Smooth muscle cell of the brain vasculature (primary cell): ENCODE measurements around the gene DDX24.

Experiments used
- DNase-seq: peaks from one replicate; pipeline ENCODE4 v3.0.0-alpha.2; 2012; ENCODE audit warnings: low read depth, low spot score

The DDX24 gene

DNA sequence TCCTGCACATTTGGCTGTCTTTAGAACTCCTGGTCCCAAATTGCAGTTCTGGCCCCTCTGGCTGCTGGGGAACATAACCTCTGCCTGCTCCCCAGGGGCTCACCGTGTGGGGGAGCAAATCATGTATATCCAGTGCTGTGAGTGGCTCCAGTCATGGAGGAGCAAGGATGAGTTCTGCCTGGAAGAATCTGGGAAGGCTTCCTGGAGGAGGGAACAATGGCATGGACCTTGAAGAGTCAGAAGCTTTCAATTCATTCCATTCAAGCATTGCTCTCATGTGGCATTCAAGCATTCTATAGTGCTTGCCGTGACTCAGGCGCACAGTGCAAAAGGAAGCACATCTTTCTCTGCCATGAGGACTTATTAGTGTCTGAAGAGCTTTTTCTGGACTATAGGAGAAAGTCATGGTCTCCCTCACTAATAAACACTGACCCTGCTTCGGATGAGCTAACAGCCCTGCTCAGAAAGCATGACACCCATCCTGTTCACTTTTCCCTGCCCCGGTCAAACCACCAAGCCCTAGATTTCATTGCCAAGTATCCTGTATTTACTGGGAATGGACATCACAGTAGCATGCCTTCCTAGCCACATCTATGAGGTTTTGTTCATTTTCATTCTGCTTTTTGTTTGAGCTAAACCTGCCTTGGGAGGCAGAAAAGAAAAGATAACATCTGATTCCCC is 33.0 kb upstream of the DDX24 start:
- no peak for DNase-seq

DNA sequence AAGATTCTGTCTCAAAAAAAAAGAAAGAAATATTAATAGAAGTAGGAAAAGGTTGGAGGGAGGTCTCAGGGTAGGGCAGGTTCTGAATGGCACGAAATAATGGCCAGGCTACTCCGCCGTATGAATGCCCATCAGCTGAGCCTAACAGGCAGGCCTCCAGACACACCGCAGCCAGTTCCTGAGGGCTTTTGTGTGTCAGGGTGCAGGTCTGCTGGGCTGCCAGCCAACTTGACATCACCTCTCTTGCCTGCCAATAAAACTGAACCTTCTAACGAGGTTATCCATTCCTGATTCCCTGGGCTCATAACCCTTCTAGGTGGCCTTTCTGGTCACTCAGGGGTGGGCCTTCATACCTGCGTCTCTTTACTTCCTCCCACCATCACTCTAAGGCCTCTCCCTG is 32.5 kb upstream of the DDX24 start:
- DNase-seq = no peak

DNA sequence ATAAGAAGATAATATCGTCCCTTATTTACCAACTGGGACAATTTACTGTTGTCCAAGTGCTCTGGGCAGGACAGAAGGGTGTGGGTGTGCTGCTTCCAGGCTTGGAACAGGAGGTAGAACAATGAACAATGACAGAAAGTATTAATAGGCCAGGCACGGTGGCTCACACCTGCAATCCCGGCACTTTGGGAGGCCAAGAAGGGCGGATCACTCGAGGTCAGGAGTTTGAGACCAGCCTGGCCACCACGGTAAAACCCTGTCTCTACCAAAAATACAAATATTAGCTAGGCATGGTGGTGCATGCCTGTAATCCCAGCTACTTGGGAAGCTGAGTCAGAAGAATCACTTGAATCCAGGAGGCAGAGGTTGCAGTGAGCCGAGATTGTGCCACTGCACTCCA is 32.1 kb upstream of the DDX24 start:
- DNase-seq = no peak

DNA sequence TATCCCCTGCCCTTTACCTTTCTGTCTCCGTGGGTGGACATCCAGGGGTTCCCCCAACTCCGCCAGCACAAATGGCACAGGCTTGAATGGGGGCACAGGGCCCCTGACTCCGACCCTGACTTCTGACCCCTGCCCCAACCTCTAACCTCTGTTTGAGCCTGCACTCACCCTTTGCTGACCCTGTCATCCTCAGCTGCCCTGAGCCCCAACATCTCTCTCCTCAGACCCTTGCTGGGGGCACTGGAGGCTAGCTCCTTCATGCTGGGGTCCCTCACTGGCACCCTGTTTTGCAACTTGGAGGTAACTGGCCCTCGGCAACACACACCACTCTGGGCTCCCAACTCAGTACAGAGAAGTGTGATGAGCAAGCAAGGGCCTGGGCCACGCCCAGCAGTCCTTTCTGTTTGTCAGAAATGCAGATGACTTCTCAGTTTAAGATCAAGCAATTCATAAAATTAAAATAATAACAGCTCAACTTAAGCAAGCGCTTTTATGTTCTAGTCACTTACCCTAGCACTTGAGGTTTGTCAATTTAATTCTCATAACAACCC is 31.6 kb upstream of the DDX24 start:
- no peak for DNase-seq

DNA sequence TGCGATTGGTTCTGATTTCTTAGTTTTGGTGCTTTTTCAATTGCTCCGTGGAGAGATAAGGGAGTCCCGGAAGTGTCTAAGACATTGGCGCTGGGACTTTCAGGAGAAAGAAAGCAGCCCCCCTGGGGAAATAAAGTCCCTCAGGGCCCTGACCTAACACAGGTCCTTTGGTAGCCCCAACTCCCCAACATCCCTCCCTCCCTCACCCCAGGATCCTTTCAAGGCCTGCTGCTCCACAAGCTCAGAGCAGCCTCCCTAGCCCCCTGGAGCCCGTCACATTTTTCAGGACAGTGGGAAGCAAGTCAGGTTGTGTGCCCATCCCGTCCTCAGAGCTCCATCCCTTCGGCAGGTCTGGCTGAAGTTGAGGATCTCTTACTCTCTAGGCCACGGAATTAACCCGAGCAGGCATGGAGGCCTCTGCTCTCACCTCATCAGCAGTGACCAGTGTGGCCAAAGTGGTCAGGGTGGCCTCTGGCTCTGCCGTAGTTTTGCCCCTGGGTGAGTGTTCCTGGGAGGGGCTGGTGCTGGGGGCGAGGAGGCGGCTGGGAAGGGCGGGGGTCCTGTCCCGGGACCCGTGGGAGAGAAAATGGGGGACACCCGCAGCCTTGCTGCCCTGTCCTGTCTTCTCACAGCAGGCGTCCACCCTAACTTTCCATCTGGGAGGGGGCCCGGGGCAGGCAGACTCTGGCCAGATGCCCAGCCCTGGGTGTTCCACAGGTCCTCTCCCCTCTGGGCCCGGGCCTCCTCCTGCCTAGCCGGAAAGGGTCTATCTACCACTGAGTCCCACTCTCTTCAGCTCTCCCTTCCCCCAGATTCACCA is 30.5 kb upstream of the DDX24 start:
- DNase-seq = no peak

DNA sequence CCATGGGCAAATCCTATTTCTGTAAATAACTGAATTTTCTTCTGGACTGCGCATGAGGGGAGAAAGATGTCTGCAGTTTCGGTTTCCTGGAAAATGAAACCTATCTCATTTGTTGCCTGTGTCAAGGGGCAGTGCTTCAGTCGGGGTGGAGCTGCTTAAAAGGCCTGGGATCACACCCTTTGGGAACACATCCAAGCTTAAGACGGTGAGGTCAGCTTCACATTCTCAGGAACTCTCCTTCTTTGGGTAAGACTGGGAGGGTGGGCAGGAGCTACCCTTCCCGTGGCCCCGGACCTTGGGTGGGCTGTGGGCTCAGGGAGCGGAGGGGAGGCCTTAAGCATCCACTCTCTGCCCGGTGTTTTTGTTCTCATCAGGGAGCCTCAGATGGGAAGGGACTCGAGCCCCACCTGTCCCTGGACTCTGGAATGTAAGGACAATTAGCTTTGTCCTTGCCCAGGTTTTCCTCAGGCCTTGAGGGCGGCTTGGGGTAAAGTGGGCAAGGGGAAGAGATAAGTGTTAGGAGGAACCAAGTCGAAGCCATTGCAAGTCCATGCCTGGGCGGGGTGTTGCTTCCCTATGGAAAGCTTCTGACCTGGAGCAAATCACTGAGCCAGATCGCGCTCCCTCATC is 29.7 kb upstream of the DDX24 start, which contains the start of gene IFI27:
IFI27 (plus strand) TSS at position 185 of the 630 bp plus-strand sequence.
- DNase-seq = no peak

DNA sequence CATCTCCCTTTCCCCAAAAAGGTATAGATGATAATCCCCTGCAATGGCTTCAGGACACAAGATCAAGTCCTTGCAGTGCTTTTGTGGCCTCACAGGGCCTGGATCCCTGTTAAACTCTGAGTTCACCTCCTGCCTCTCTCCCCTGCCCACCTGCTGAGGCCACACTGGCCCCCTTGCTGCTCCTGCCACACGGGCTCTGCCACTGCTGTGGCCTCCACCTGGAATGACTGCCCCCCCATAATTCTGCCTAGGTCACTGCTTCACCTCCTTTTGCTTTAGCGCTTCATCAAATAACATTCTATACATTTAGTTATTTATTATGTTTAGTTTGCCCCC is 28.9 kb upstream of the DDX24 start:
- DNase-seq = no peak

DNA sequence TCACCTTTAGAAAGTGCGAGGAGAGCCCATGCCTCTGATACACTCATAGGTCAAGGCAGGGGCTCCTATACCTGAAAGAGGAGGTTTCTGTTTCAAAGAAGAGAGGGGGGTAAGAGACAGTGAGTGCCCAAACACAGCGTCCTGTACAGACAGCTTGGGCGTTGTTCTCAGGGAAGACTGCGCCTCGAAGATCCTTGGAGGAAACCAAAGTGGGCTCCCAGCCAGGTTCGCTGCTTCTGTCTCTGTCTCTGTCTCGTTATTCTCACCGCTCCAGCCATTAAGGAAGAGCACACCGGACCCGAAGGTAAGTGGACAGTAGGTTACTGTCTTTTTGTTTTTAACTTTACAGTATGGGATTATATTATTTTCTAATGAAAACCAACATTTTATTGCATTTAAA is 23.7 kb upstream of the DDX24 start:
- no peak for DNase-seq

DNA sequence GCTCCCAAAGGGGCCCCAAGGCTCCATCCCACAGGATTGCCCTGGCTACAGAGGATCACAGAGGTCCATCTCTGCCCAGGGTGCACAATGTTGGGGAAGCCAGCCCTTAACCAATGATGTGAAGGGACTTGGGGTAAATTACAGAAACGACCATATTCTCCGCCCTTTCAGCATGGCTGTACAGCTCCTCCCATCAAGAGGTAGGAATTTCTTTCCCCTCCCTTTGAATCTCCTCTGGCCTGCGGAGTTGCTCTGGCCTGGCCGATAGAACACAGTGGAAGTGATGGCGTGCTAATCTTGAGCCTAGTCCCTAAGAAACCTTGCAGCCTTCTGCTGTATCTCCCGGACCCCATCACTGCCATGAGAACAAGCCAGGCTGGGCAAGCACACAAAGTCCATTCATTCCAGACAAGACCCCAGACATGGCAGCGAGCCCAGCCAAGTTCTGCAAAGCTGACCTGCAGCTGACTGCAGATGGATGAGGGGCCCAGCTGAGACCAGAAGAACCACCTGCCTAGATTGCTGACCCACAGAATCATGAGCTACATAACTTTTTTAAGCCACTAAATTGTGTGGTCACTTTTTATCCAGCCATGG is 22.6 kb upstream of the DDX24 start:
- no peak for DNase-seq

DNA sequence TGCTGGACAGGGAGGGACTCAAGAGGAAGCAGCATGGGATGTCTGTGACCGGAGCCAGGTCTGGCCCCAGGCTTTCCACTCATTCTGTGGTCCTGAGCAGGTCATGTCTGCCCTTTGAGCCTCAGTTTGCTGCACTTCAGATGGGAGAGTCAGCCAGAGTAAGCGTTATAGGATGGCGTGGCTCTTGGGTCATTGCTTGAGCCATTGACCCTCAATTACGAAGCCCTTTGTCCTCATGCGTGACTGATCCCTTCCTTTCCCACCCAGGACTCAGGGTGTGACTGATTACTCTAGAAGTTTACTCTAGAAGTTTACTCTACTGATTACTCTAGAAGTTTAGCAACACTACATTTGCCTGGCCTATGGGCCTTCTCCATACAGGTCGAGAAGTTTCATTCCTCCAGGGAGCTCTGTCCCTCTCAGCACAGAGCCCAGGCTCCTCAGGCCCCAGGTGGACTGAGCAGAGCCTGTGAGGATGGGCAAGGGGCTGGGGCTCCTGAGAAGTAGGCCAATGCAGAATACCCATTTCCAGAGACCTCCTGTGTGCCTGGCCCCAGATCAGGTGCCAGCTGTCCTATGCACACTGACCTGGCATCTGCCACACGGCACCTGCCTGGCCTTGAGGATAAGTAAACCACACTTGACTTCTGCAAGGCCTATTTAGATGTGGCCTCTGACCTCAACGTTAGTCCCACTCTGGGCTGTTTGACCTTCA is 21.9 kb upstream of the DDX24 start:
- DNase-seq = no peak

DNA sequence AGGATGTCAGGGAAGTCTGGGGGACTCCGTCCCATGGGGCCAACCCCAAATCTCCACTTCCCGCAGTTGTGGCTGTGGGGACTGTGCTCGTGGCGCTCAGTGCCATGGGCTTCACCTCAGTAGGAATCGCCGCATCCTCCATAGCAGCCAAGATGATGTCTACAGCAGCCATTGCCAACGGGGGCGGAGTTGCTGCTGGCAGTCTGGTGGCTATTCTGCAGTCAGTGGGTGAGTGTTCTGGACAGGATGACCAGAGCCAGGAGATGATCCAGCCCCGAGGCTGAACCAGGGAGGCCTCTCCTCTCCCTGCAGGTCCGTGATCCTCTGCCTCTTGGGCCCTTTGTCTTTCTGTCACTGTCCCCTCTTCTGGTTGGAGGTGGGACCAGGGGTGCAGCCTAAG is 20.7 kb upstream of the DDX24 start:
- no peak for DNase-seq

DNA sequence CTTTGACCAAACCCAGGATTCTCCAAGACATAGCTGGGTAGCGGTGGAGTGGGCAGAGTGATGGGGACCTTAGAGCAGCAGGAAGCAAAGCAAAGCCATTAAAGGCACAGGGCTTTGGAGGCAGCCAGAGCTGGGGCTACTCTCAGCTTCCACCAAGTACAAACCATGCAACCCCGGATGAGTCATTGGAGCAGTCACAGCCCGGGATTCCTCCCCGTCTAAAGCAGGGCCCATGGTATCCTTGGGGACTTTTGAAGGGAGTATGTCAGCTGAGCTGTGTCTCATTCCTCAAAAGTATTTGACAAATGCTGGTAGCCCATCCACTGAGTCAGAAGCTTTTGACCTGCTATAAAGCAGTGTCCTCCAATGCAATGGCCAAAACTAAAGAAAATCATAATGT is 19.8 kb upstream of the DDX24 start:
- DNase-seq = no peak

DNA sequence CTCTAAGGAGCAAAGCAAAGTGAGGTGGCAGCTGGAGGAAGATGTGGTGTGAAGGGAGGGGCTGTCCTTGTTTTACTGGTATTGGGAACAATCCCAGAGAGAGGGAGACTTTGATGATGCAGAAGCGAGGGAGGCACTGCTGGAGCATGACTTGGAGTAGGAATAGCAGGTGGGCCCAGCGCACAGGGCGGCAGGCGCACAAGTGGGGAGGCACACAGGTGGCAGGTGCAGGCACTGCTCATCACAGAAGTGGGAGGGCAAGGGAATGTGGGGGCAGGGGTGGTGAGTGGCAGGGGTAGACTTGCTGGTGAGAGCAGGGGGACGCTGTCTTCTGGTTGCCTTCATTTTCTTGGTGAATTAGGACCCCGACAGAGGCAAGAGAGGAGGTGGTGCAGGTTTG is 18.0 kb upstream of the DDX24 start:
- DNase-seq = no peak

DNA sequence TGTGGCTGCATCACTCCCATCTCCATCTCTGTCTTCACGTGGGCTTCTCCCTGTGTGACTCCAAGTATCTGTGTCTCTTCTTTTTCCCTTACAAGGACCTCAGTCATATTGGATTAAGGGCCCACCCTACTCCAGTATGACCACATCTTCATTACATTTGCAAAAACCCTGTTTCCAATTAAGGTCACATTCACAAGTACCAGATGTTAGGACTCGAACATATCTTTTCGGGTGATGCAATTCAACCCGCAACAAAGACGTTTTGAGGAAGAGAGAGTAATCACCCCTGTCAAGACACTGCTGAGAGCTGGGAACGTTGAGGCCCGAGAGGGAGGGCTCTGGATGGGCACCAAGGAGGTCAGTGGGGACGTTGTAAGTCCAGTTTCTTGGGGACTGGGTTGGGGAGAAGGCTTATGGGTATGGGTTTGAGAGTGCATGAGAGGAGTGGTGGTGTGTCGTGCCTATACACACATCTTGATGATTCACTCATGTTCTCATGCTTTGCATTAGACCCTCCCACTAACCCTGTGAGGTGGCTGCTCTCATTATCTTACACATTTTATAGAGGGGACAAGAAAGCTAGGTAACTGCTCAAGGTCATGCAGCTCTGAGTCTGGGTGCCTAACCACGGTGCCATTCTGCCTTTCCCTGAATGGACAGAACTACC is 17.5 kb upstream of the DDX24 start:
- DNase-seq = no peak

DNA sequence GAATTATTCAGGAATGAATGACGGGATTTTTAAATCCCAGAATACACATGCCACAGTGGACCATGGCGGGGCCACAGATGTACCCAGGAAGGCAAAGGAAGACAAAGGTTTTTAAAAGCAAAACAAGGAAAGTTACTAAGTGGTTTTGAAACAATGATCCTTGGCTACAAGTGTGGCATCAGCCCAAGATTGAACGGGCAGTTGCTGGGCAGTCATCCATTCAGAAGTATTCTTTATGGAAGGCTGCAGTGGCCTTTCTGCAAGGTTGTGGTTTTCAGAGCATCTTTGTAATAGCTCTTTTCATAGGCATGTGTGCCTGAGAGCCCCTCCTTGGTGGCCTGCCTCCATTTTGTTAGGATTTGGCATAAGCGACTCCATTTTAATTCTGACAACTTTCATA is 16.1 kb upstream of the DDX24 start:
- no peak for DNase-seq

DNA sequence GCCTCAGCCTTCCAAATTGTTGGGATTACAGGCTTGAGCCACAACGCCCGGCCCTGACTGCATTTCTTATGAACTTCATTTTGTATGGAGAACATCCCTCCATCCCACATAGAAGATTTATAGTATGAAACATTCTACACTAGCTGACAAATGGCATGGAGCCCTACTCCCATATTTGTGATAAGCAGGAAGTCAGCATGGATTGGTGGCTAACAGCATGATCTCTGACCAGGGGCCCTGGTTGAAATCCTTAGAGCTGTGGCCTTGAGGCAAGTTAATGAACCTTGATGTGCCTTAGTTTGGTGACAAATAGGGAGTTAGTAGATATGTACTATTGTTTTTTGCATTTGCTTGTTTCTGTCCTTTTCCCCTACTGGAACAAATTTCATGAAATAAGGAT is 12.4 kb upstream of the DDX24 start:
- no peak for DNase-seq

DNA sequence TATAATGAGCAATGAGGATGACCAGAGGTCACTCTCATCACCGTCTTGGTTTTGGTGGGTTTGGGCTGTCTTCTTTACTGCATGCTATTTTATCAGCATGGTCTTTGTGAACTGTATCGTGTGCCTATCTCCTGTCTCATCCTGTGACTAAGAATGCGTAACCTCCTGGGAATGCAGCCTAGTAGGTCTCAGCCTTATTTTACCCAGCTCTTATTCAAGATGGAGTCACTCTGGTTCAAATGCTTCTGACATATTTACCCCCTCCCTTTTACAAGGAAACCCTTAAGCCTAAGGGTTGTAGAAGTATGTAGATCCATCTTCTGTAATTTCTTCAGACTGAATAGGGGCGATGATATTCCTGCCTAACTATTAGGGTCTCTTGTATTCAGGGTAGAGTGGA is 8.5 kb upstream of the DDX24 start:
- no peak for DNase-seq

DNA sequence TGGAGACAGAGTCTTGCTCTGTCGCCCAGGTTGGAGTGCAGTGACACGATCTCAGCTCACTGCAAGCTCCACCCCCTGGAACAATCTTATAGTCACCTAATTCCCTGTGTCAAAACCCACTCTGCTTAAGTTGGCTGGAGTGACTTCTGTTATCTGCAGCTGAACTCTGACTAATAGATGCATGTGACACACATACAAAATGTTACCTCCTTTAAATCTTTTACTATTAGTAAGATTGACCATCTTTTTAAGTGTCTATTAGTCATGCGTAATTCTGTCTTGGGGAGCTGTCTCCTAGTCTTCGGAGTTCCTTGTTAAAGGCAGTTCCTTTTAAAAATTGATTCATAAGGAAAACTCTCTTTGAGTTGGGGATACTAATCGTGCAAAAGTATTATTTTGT is 7.5 kb upstream of the DDX24 start:
- DNase-seq = no peak

DNA sequence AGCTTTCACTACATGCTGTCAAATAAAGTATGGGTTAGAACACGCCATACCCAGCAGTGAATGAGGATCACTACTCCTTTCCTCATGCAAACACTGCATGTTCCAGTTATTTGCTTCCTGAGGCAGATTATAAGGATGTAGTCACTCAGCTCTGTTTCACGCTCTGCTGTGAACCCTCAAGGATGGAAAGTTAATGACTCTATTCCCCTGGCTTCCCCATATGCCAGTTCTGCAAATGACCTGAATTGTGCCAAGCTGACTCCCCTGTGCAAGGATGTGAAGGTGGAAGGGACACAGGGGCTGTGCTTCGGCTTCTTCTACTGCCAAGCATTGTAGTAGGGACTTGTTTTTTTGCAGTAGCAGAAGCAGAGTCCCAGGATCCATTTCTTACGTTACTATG is 6.9 kb upstream of the DDX24 start:
- no peak for DNase-seq

DNA sequence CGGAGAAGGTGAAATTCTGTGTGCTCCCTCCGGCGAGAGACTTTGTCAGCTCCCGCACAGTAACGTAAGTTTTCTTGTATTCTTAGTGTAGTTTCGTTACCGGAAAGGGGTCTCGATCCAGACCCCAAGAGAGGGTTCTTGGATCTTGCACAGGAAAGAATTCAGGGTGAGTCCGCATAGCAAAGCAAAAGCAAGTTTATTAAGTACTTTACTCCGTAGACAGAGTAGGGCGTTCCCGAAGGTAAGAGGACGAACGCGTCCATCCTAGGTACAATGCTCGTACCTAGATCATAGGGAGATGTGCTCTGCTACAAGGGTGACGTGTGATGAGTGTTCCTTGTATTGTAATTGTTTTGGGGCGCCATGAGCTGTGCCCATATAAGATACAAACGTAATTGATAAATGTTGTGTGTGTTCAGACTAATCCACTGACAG is 401 bp upstream of the DDX24 start:
- no peak for DNase-seq
